ENCODE results near the gene MAIP1. TPM values are rescaled to one million over a fixed set of nuclear protein-coding genes. Genes with fewer than 3 reads are reported as not detected.

MAIP1 gene
- total and polyA plus RNA-seq, 9 of the 15 experiments (the other 6 are each of a cell fraction or from before 2014, with no cell fraction given), result 3.6 to 30.0 (median 24.5) TPM

DNA sequence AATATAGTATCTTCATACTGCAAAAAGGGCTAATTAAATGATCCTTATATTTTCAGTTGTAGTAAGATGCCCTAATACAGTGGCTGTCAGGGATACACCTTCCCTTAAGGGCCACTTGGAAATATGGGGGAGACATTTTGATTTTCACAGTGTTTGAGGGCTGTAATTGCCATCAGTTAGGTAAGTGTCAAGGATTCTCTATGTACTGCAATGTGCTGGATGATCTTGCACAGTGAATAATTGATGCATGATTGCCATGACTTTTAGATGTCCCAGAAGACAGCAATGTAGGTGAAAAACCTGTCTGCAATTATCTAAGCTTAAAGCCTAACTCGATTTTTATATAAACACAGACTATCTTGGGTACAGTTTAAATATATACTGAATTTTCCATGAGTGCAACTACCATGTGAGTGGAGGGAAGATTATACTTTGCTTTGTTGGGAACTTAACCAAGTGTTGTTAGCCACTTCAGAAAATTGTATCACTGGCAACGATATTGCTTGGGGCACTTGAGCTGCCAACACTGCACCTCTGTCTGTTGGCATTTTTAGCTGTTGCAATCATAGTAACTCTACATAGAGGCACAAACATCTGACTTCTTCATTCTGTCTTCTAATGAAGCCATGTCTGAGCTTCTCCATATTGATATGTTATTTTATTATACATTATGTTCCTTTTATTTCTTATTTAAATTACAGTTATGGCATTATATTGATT is 45.2 kb downstream of the MAIP1 start:
- no peak for ATAC-seq
- TF ChIP-seq, protein P1, sequence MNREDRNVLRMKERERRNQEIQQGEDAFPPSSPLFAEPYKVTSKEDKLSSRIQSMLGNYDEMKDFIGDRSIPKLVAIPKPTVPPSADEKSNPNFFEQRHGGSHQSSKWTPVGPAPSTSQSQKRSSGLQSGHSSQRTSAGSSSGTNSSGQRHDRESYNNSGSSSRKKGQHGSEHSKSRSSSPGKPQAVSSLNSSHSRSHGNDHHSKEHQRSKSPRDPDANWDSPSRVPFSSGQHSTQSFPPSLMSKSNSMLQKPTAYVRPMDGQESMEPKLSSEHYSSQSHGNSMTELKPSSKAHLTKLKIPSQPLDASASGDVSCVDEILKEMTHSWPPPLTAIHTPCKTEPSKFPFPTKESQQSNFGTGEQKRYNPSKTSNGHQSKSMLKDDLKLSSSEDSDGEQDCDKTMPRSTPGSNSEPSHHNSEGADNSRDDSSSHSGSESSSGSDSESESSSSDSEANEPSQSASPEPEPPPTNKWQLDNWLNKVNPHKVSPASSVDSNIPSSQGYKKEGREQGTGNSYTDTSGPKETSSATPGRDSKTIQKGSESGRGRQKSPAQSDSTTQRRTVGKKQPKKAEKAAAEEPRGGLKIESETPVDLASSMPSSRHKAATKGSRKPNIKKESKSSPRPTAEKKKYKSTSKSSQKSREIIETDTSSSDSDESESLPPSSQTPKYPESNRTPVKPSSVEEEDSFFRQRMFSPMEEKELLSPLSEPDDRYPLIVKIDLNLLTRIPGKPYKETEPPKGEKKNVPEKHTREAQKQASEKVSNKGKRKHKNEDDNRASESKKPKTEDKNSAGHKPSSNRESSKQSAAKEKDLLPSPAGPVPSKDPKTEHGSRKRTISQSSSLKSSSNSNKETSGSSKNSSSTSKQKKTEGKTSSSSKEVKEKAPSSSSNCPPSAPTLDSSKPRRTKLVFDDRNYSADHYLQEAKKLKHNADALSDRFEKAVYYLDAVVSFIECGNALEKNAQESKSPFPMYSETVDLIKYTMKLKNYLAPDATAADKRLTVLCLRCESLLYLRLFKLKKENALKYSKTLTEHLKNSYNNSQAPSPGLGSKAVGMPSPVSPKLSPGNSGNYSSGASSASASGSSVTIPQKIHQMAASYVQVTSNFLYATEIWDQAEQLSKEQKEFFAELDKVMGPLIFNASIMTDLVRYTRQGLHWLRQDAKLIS (CRISPR knock-in tag; IDR thresholded peaks at IDR 0.05), result no peak
- Histone ChIP-seq H2AFZ (ENCODE audit: low read depth, low read length) (no peak overlapping the region), H3K9me3 (replicated peaks; ENCODE audit: control insufficient read depth, insufficient read depth, low read depth, low read length) (no peaks in the 10 kb centered on the region), H3K27ac (ENCODE audit: extremely low read depth, low read depth, low read length) (no peak overlapping the region), H3K4me3 (no peak overlapping the region), H3K9me1 (ENCODE audit: control insufficient read depth, insufficient read depth, low read length) (no peaks in the 10 kb centered on the region), H4K20me1 (replicated peaks; ENCODE audit: control insufficient read depth, insufficient read depth, low read length) (no peaks in the 10 kb centered on the region), H3K4me1 (replicated peaks in 1 of 2; ENCODE audit: control insufficient read depth in 2 of 2, insufficient read depth in 2 of 2, low read length in 2 of 2) (no peaks in the 10 kb centered on the region), H3K9ac (ENCODE audit: insufficient read depth in 1 of 2, low read depth in 2 of 2, low read length in 2 of 2) (no peak overlapping the region), H3K79me2 (ENCODE audit: control insufficient read depth, insufficient read depth, low read length) (no peaks in the 10 kb centered on the region), H3K36me3 (ENCODE audit: control insufficient read depth, insufficient read depth, low read length) (no peaks in the 10 kb centered on the region), H3K27me3 (ENCODE audit: control insufficient read depth in 2 of 2, insufficient read depth in 2 of 2, low read length in 2 of 2) (no peaks in the 10 kb centered on the region), H3K4me2 (ENCODE audit: insufficient read depth, low read length) (no peak overlapping the region)
- ChIA-PET POLR2A (no interaction called here), CTCF (ENCODE audit: low intra/inter-chr PET ratio) (no interaction called here)
- 14% methylated on average over 2 of the region's 2 CpGs for WGBS (ENCODE audit: insufficient coverage, low coverage, missing lambda C conversion rate)
- intact Hi-C loops (cut with micrococcal nuclease) (no loop called here), in situ Hi-C loops (cut with MboI) (no loop called here)
- DNase-seq (ENCODE audit: extremely low read depth in 1 of 4, low spot score in 3 of 4), result no peak
- BruUV-seq (replicated peaks), result no TSS peak
- no peak for FAIRE-seq

Data from K562 (cell line).